ENCODE results near the gene EQTN.

- TF ChIP-seq POLR2AphosphoS2 (conservative IDR thresholded peaks at IDR 0.05; ENCODE audit: low read length), result no peak
- no peak for TF ChIP-seq POLR2A (IDR thresholded peaks at IDR 0.05; ENCODE audit: low read length)
- no peak for TF ChIP-seq CBX8 (IDR thresholded peaks at IDR 0.05)
- no peak for TF ChIP-seq EP300 (IDR thresholded peaks at IDR 0.05)
These were observed 24.8 kb downstream of the EQTN start for GRCh38 chr9:27272103-27272502.

Data from A549 (cell line).